CD4-positive, alpha-beta T cell (primary cell): Measurements from ENCODE around the gene ERCC4. TPM values are rescaled to one million over a fixed set of nuclear protein-coding genes. Genes with fewer than 3 reads are reported as not detected.
"Not testable (repeated sequence)": the region's sequence is repeated elsewhere in the genome, so short reads cannot be mapped to it uniquely, and the experiment has no call there.

ENCODE experiments used
- ATAC-seq: fragments of 200-7000 bp; cut with Tn5 transposase; one replicate; pipeline ENCODE4 v1.10.0; 2022; ENCODE audit warnings: mild to moderate bottlenecking; ENCODE audit not compliant: poor library complexity
- CTCF ChIA-PET: fragments of 350-600 bp; sonication (Branson Sonifier 250); formaldehyde crosslinking; loops from one replicate; lab custom pipeline; 2021; ENCODE audit warnings: antibody characterized with exemption, inconsistent platforms; lab: Charles Lee
- POLR2A ChIA-PET: fragments of 350-600 bp; sonication (Branson Sonifier 250); formaldehyde crosslinking; loops from one replicate; lab custom pipeline; 2021; ENCODE audit warnings: antibody characterized with exemption, inconsistent platforms; lab: Charles Lee
- DNase-seq, 14 experiments: peaks; one replicate each; pipeline ENCODE4 v3.0.0-alpha.2; 2013 to 2020; ENCODE audit warnings: mixed read lengths in 2 of 14
- H3K27ac ChIP-seq, 2 donors: one replicate each; pipeline versions ENCODE4 v1.5.1 to v1.7.0; 2013; ENCODE audit warnings: low read length in 2 of 2, low read depth in 1 of 2, mild to moderate bottlenecking in 1 of 2
- H3K27me3 ChIP-seq, 2 experiments: 1 replicate in 1 of 2; 2 replicates in 1 of 2; pipeline versions ENCODE4 v1.6.1 to v1.7.0; 2013; ENCODE audit warnings: low read length in 2 of 2, control low read depth in 1 of 2, mild to moderate bottlenecking in 1 of 2, moderate library complexity in 1 of 2; ENCODE audit not compliant: insufficient read depth in 2 of 2, control insufficient read depth in 1 of 2
- H3K36me3 ChIP-seq: one replicate; pipeline ENCODE4 v1.6.1; 2013; ENCODE audit warnings: low read length, control low read depth; ENCODE audit not compliant: insufficient read depth
- H3K4me1 ChIP-seq: one replicate; pipeline ENCODE4 v1.6.1; 2013; ENCODE audit warnings: low read length, control low read depth; ENCODE audit not compliant: insufficient read depth
- H3K4me3 ChIP-seq: one replicate; pipeline ENCODE4 v1.5.1; 2013; ENCODE audit warnings: mild to moderate bottlenecking, low read length, moderate library complexity
- H3K9me3 ChIP-seq, 2 experiments: 1 replicate in 1 of 2; 2 replicates in 1 of 2; pipeline versions ENCODE4 v1.6.1 to v1.7.0; 2013; ENCODE audit warnings: low read length in 2 of 2, mild to moderate bottlenecking in 2 of 2, control low read depth in 1 of 2, moderate library complexity in 1 of 2; ENCODE audit not compliant: control insufficient read depth in 1 of 2, insufficient read depth in 1 of 2
- H3K27ac Mint-ChIP-seq: one replicate; pipeline ENCODE4 v1.8.0; 2020; ENCODE audit warnings: mixed read lengths
- H3K27me3 Mint-ChIP-seq: one replicate; pipeline ENCODE4 v1.8.0; 2021; ENCODE audit warnings: mixed read lengths
- H3K36me3 Mint-ChIP-seq: one replicate; pipeline ENCODE4 v1.8.0; 2021; ENCODE audit warnings: low read depth, mixed read lengths
- H3K4me1 Mint-ChIP-seq: one replicate; pipeline ENCODE4 v1.8.0; 2021; ENCODE audit warnings: low read depth, mixed read lengths
- H3K4me3 Mint-ChIP-seq: one replicate; pipeline ENCODE4 v1.8.0; 2020; ENCODE audit warnings: mild to moderate bottlenecking, mixed read lengths
- H3K9me3 Mint-ChIP-seq: one replicate; pipeline ENCODE4 v1.8.0; 2020; ENCODE audit warnings: mixed read lengths
- intact Hi-C, 2 experiments: fragments of 100-400 bp; cut with DNase I in 1 of 2; cut with micrococcal nuclease in 1 of 2; formaldehyde crosslinking; loops; one replicate each; pipeline versions ENCODE4 v1.15.1 to v1.9.0; 2023 to 2025; cut with DNase I, micrococcal nuclease
- total RNA-seq, 174 experiments: library from RNA in 2 of 174; stranded (reverse) in 2 of 174; gene quantifications; one replicate each; pipeline ENCODE4 v1.2.3 and lab custom pipeline; 2021 to 2026
- TF ChIP-seq, protein P1 (sequence below): fragments of 200-600 bp; IDR thresholded peaks from one replicate; pipeline ENCODE4 v1.8.0; 2022; ENCODE audit warnings: antibody characterized with exemption, mild to moderate bottlenecking

The ERCC4 gene
- total RNA-seq, 2 experiments from 2014 or later: 8.5 to 10.1 TPM

DNA sequence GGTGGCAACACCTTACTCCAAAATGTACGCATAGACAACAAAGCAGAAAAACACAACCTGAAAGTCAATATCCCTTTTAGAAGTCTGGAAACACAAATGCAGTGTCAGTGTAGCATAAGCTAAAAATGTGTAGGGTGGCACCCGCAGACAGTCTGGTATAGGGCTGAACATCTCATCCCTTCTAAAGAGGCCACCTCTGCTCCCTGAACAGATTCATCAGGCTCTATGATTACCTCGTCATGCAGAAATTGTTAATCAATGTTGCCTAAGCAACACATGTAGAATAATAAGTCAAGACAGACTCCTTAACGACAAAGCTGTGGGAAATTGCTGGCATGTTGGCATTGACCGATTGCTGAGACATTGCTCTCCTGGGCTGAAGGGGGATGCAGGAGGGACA is 33.3 kb upstream of the ERCC4 start:
- no peak for ATAC-seq
- H3K36me3 ChIP-seq: no peaks in the 10 kb centered on the region
- H3K9me3 ChIP-seq: peaks cover 4 to 13% of the 10 kb centered on the region in 2 experiments
- DNase-seq: no peak
- no peaks in the 10 kb centered on the region for H3K4me1 ChIP-seq
- ChIA-PET CTCF (no interaction called here), POLR2A (no interaction called here)
- peaks cover 4 to 7% of the 10 kb centered on the region in 2 experiments for H3K27me3 ChIP-seq
- TF ChIP-seq, protein P1, sequence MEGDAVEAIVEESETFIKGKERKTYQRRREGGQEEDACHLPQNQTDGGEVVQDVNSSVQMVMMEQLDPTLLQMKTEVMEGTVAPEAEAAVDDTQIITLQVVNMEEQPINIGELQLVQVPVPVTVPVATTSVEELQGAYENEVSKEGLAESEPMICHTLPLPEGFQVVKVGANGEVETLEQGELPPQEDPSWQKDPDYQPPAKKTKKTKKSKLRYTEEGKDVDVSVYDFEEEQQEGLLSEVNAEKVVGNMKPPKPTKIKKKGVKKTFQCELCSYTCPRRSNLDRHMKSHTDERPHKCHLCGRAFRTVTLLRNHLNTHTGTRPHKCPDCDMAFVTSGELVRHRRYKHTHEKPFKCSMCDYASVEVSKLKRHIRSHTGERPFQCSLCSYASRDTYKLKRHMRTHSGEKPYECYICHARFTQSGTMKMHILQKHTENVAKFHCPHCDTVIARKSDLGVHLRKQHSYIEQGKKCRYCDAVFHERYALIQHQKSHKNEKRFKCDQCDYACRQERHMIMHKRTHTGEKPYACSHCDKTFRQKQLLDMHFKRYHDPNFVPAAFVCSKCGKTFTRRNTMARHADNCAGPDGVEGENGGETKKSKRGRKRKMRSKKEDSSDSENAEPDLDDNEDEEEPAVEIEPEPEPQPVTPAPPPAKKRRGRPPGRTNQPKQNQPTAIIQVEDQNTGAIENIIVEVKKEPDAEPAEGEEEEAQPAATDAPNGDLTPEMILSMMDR: no peak
- Mint-ChIP-seq H3K27me3 (peaks cover 28% of the 10 kb centered on the region), H3K4me3 (no peak overlapping the region), H3K36me3 (no peaks in the 10 kb centered on the region), H3K4me1 (no peaks in the 10 kb centered on the region), H3K27ac (no peak overlapping the region), H3K9me3 (no peaks in the 10 kb centered on the region)
- no peak overlapping the region for H3K27ac ChIP-seq
- intact Hi-C loops: no loop called here
- no peak overlapping the region for H3K4me3 ChIP-seq

DNA sequence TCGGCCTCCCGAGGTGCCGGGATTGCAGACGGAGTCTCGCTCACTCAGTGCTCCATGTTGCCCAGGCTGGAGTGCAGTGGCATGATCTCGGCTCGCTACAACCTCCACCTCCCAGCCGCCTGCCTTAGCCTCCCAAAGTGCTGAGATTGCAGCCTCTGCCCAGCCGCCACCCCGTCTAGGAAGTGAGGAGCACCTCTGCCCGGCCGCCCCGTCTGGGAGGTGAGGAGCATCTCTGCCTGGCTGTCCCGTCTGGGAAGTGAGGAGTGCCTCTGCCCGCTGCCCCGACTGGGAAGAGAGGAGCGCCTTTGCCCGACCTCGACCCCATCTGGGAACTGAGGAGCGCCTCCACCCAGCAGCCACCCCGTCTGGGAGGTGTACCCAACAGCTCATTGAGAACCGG is 30.6 kb upstream of the ERCC4 start:
- H3K9me3 ChIP-seq: peaks cover 4 to 13% of the 10 kb centered on the region in 2 experiments
- H3K4me1 ChIP-seq, H3K27ac ChIP-seq, DNase-seq, CTCF ChIA-PET, H3K27ac Mint-ChIP-seq, H3K4me3 Mint-ChIP-seq, H3K4me1 Mint-ChIP-seq, H3K36me3 ChIP-seq, H3K4me3 ChIP-seq, H3K9me3 Mint-ChIP-seq, H3K27me3 ChIP-seq, ATAC-seq, intact Hi-C loops, POLR2A ChIA-PET, H3K36me3 Mint-ChIP-seq: not testable (repeated sequence)
- peaks cover 35% of the 10 kb centered on the region for H3K27me3 Mint-ChIP-seq

DNA sequence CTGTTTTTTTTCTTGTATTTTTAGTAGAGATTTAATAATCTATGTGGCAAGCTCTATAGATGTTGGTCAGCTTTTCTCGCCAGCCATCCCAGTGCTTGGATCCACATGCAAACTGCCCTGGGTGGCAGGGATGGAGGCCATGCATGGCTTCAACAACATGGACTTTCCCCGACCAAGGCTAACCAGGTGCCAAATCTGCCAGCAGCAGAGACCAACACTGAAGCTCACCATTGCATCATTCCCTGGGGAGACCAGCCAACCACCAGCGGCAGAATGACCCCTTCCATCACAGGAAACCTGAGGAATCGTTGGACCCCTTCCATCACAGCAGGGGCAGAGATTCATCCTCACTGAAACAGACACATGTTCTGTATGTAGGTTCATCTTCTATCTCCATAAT is 27.7 kb upstream of the ERCC4 start:
- H3K27me3 ChIP-seq: peaks cover 0 to 9% of the 10 kb centered on the region in 2 experiments
- no peaks in the 10 kb centered on the region for H3K4me1 Mint-ChIP-seq
- intact Hi-C loops: no loop called here
- no peak overlapping the region for H3K4me3 Mint-ChIP-seq
- no peak overlapping the region for H3K4me3 ChIP-seq
- POLR2A ChIA-PET: no interaction called here
- no peaks in the 10 kb centered on the region for H3K4me1 ChIP-seq
- no peak for ATAC-seq
- TF ChIP-seq, protein P1: no peak
- DNase-seq: no peak
- CTCF ChIA-PET: interaction anchor here (0.7 kb wide), 2 partner anchors 10 to 22 kb away, joined by 3 to 4 read pairs; no protein-coding TSS in a partner anchor
- H3K9me3 Mint-ChIP-seq: no peaks in the 10 kb centered on the region
- H3K36me3 Mint-ChIP-seq: no peaks in the 10 kb centered on the region
- H3K9me3 ChIP-seq: peaks cover 4 to 8% of the 10 kb centered on the region in 2 experiments
- H3K27ac ChIP-seq: no peak overlapping the region
- H3K27me3 Mint-ChIP-seq: peaks cover 28% of the 10 kb centered on the region
- H3K27ac Mint-ChIP-seq: no peak overlapping the region
- H3K36me3 ChIP-seq: no peaks in the 10 kb centered on the region

DNA sequence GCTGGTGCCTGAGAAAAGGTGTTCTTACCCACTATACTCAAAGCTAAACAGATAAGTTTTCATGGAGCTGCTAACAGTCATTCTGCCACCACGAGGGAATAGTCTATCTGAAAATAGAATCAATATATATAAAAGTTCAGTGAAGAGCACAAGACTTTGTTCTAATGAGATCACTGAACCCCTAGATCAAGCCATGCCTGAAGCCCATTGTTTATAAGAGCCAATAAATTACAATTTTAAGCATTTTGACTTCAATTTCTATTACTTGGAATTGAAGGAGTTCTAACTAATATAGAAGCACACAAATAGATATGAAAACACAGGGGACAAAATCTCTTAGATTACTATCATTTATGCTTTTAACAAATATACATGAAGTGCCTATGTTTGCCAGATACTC is 24.4 kb upstream of the ERCC4 start:
- no peaks in the 10 kb centered on the region for H3K4me1 Mint-ChIP-seq
- no peak for ATAC-seq
- H3K27me3 Mint-ChIP-seq: peaks cover 28% of the 10 kb centered on the region
- H3K27me3 ChIP-seq: peaks cover 0 to 10% of the 10 kb centered on the region in 2 experiments
- no peak for DNase-seq
- no peak overlapping the region for H3K27ac ChIP-seq
- ChIA-PET CTCF (no interaction called here), POLR2A (no interaction called here)
- H3K4me3 ChIP-seq: no peak overlapping the region
- TF ChIP-seq, protein P1: no peak
- H3K36me3 Mint-ChIP-seq: no peaks in the 10 kb centered on the region
- H3K27ac Mint-ChIP-seq: no peak overlapping the region
- no peaks in the 10 kb centered on the region for H3K4me1 ChIP-seq
- H3K36me3 ChIP-seq: no peaks in the 10 kb centered on the region
- H3K4me3 Mint-ChIP-seq: no peak overlapping the region
- intact Hi-C loops: no loop called here
- no peaks in the 10 kb centered on the region for H3K9me3 Mint-ChIP-seq
- H3K9me3 ChIP-seq: peaks cover 0 to 3% of the 10 kb centered on the region in 2 experiments
